Fibroblast of the aortic adventitia (primary cell): ENCODE results near the gene GPR31. TPM values are rescaled to one million over a fixed set of nuclear protein-coding genes. Genes with fewer than 3 reads are reported as not detected.
A peak's percentile ranks its signal among the peaks of the same experiment; 100 is the strongest.

Experiments used
- DNase-seq: peaks from one replicate; pipeline ENCODE4 v3.0.0-alpha.2; 2010; ENCODE audit warnings: low read depth
- H3K4me3 ChIP-seq: 2 replicates; pipeline ENCODE4 v1.5.1; 2011; ENCODE audit warnings: low read depth, mild to moderate bottlenecking, control low read depth, low read length, moderate library complexity
- CTCF ChIP-seq: IDR thresholded peaks from 2 replicates; pipeline ENCODE4 v1.5.1; 2011; ENCODE audit warnings: mild to moderate bottlenecking, low read length, control low read depth, inconsistent platforms; ENCODE audit not compliant: insufficient read depth
- total RNA-seq: library from RNA; depleted of rRNA; stranded (reverse); fragments of >200 nt; gene quantifications from 2 replicates; pipeline ENCODE4 v1.2.3, GENCODE V29; 2012; ENCODE audit warnings: low replicate concordance

GPR31 gene
- total RNA-seq, 1 donor: not detected

GRCh38 chr6:167162591-167162990, 4.8 kb upstream of the GPR31 start:
- no peak for TF ChIP-seq CTCF
- no peak for DNase-seq
- H3K4me3 ChIP-seq: no peak overlapping the region

- H3K4me3 ChIP-seq: no peak overlapping the region
- DNase-seq: no peak
- no peak for TF ChIP-seq CTCF
These were observed 4.2 kb upstream of the GPR31 start for GRCh38 chr6:167161851-167162467.

GRCh38 chr6:167157414-167157813, 366 bp downstream of the GPR31 start:
- DNase-seq: no peak
- no peak overlapping the region for H3K4me3 ChIP-seq
- TF ChIP-seq CTCF: no peak

GRCh38 chr6:167154895-167155294, 2.9 kb downstream of the GPR31 start:
- no peak for TF ChIP-seq CTCF
- no peak for DNase-seq
- H3K4me3 ChIP-seq: no peak overlapping the region

GRCh38 chr6:167154291-167154690, 3.5 kb downstream of the GPR31 start:
- no peak overlapping the region for H3K4me3 ChIP-seq
- no peak for DNase-seq
- TF ChIP-seq CTCF: no peak

GRCh38 chr6:167153521-167153959, 4.2 kb downstream of the GPR31 start:
- peak overlapping the region; percentile 6 for H3K4me3 ChIP-seq
- peak; percentile 17 for DNase-seq
- no peak for TF ChIP-seq CTCF

- no peak for DNase-seq
- H3K4me3 ChIP-seq: no peak overlapping the region
- no peak for TF ChIP-seq CTCF
These were observed 4.9 kb downstream of the GPR31 start for GRCh38 chr6:167152862-167153261.
